NOMO-1 (cell line): ENCODE results near the gene CDCP2.

Experiments used
- DNase-seq, 2 experiments: peaks; one replicate each; lab custom pipeline; 2025; ENCODE audit not compliant: unreplicated experiment in 2 of 2; lab: John Stamatoyannopoulos, UW

Gene CDCP2

DNA sequence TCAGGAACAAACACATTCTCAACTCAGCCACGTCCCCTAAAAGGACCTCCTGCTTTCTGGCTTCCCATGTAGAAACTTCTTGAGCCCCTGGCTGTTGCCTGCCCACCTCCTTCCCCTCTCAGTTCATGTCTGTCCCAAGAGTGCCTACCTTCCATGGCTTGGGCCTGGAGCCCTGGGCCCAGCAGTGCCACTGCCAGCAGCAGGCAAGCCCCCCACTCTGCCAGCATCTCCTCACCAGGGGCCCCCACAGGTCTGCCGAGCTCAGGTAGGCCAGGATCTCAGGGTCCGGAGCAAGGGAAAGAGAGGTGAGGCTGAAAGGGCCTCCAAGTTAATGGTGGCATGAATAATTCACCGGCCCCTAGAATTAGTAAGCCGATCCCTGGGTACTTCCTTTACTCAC, at the start of gene CDCP2:
Gene CDCP2 (minus strand): TSS at position 305 of the 400 bp plus-strand sequence. CDS start 78 bp downstream, at position 227.
- DNase-seq = no peak

DNA sequence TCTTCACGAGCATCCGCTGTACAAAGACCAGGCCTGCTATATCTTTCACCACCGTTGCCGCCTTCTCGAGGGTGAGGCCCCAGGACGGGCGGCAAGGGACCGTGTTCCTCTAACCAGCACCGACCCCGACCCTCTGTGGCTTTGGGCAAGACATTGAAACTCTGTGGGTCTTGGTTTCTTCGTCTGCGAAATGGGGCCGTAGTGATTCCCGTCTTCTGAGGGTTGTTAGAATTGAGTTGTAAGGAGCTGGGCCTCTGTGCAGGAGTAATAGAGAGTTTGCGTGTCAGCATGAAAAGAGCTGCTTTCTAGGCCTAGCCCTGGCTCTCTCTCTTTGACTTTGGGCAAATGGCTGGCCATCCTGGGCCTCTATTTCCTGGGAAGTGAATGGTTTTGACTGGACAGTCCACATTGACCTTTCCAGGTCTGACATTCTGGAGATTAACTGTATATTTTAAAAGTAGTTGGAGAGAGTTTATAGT, 47.8 kb upstream of the CDCP2 start:
- DNase-seq = peak; percentile 30 to 35

DNA sequence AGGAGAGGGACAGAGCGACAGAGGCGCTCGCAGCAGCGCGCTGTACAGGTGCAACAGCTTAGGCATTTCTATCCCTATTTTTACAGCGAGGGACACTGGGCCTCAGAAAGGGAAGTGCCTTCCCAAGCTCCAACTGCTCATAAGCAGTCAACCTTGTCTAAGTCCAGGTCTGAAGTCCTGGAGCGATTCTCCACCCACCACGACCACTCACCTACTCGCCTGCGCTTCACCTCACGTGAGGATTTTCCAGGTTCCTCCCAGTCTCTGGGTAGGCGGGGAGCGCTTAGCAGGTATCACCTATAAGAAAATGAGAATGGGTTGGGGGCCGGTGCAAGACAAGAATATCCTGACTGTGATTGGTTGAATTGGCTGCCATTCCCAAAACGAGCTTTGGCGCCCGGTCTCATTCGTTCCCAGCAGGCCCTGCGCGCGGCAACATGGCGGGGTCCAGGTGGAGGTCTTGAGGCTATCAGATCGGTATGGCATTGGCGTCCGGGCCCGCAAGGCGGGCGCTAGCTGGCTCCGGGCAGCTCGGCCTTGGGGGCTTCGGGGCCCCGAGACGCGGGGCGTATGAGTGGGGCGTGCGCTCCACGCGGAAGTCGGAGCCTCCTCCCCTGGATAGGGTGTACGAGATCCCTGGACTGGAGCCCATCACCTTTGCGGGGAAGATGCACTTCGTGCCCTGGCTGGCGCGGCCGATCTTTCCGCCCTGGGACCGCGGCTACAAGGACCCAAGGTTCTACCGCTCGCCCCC, 47.1 kb upstream of the CDCP2 start, which contains the start of the genes CYB5RL and MRPL37:
Gene CYB5RL (minus strand): TSS at position 266 of the 754 bp plus-strand sequence. CDS start 4,414 bp downstream, outside the sequence.
Gene MRPL37 (plus strand): TSS at position 403 of the 754 bp plus-strand sequence. CDS start 77 bp downstream, at position 480.
- DNase-seq = peak; percentile 96 to 99

DNA sequence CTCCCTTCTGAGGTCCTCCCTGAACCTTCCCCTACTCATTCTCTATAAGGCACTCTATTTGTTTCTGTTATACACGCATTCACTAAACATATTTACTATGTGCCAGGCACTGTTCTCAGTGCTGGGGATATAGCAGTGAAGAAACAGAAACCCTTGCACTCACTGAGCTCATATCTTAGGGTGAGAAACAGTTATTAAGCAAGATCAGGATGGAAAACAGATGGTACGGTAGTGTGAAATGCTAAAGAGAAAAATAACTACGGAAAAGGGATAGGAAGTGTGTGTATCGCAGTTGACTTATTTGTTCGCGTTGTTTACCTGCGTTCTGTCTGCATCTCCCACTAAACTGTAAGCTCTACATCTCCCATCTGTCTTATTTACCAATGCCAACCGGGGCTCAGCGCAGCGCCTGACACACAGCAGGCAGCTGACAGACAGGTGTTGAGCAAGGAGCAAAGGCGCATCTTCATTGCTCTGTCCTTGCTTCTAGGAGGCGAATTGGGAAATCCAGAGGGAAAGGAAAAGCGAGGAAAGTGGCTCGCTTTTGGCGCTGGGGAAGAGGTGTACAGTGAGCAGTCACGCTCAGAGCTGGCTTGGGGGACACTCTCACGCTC, 46.5 kb upstream of the CDCP2 start:
- peak in 1 of 2 experiments; percentile 31 for DNase-seq

DNA sequence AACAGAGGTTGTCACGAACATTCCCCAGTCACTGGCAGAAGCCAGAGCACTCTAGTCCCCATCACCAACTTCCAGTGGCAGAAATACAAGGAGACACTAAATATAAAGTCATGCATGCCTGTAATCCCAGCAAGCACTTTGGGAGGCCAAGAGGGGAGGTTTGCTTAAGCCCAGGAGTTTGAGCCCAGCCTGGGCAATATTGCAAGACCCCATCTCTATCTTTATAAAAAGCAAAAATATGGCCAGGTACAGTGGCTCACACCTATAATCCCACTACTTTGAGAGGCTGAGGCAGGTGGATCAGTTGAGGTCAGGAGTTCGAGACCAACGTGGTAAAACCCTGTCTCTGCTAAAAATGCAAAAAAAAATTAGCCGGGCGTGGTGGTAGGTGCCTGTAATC, 40.7 kb upstream of the CDCP2 start:
- DNase-seq = no peak

DNA sequence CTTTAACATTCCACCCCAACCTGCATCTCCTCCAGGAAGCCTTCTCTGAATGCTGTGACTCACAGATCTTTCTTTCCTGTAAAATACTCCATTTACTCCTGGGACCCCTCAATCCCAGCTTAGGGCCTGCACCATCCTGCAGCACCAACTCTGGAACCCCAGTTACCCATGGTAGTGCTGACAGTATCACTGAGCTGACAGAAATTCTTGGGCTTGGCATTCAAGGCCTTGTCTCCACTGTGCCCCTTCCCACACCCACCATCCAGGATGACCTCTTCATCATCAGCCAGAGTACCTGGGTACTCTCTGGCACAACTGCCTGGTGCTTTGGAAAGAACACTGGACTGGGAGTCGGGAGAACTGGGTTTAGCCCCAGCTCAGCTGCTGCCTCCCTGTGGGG, 38.7 kb upstream of the CDCP2 start:
- DNase-seq = no peak

DNA sequence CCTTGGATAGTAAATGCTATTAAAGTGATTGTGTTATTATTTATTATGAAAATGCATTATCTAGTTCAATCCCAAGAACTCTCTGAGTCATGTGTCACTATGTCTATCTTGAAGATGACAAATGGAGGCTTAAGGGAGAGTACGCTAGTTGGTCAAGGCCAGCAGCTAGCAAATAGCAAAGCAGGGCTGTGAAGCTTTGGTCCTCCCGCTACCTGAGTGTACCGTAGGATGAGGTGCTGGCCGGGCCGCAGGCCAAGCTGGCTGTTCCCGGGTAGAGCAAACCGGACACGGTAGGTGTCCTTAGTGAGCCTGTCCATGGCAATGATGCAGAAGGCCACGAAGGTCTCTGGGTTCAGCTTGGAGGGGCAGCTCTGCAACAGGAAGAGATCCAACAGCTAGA, 37.7 kb upstream of the CDCP2 start:
- DNase-seq = no peak

DNA sequence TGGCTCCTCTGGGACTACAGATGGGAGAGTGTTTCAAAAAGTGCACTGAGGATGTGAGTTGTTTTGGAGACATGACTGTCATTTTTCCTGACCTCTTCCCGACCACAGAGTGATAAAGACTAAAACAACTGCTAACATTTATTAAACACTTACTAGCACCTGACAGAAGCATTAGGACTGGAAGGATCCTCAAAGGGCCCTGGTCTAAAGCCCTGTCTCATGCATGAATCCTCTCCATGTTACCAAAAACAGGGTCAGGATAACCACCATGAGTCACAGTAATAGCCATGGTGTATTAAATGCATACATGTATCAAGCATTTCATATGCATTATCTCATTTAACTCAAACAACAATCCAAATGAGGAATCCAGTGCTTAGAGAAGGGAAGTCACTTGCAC, 35.5 kb upstream of the CDCP2 start:
- no peak for DNase-seq

DNA sequence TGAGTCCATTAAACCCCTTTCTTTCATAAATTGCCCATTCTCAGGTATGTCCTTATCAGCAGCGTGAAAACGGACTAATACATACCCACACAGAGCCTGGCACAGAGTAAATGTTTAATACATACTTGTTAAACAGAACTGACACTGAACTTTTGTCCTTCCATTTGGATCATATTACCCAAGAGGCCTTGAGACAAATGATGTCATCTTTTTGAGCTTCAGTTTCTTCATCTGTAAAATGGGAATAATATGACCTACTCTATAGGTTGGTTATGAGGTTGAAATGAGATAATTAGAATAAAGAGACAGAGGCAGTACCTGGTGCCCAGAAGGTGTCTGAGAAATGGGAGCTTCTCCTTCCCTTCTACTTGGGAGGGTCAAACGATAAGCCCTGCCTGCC, 33.3 kb upstream of the CDCP2 start:
- DNase-seq = no peak

DNA sequence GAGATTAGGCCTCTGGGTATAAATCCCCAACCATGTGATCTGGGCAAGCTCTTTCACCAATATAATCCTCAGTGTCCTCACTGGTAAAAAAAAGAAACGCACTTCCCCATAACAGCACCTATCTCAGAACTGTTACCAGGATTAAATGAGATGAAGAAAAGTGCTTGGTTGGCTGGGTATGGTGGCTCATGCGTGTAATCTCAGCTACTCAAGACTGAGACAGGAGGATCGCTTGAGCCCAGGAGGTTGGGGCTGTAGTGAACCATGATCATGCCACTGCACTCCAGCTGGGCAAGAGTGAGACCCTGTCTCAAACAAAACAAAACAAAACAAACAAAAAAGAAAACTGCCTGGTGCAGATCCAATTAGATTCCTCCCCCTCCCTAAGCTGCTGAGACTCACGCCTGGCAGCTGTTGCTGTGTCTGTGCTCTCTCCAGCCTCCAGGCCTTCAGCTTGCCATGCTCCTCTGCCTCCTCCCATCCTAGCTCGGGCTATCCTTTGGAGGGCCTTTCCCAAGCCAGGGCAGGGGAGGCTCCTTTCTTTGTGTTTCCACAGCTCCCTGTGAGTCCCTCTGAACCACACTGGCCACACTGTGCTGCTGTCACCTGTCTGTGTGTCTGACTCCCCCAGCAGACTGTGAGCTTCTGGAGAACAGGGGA, 28.0 kb upstream of the CDCP2 start:
- no peak for DNase-seq

DNA sequence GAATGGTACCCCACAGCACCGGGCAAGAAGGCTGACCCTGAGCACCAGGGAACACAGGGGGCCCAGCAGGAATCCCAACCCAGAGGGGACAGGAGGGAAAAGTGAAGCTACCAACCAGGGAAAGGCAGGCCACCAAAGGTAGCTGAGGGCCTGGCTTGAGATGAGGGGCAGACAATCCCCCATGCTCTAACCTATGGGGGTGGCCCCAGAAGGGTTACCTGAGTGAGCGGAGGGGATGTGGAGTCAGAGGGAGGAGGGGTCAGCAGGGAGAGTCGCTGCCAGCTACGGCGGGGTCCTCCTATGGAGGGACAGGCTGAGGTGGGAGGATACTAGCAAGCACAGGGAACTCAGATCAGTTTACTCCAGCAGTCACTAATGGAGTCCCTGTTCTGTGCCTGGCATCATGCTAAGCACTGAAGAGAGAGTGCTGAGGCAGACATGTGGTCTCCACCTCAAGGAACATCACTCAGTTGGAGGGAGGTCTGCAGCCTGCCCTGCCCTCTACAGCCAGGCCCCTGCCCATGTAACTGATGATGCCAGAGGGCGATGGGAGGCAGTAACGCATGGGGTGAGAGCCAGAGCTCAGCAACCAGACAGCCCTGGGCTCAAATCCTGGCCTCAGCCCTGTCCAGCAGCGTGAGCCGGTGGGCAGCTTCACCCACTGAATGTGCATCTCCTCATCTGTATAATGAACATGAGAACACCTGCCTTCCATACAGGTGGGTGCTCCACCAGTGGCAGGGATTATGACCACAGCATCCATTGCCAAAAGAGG, 25.7 kb upstream of the CDCP2 start:
- DNase-seq = no peak

DNA sequence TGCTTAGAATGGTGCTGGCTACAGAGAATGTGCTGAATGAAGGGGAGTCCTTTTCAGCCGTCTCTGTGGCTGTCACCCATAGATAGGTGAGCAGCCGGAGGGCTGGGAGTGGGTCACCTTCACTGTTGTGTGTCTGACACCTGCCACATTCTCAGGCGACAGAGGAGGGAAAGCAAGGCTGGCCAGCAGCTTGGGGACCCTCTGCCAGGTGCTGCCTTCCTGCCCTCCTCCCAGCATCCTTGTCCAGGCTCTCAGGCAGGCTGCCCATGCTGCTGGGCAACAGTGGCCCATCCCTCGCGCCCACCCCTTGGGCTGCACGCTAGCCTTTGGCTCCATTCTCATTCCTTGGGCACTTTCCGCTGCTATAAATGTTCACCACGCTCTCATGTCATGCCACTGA, 24.9 kb upstream of the CDCP2 start:
- no peak for DNase-seq

DNA sequence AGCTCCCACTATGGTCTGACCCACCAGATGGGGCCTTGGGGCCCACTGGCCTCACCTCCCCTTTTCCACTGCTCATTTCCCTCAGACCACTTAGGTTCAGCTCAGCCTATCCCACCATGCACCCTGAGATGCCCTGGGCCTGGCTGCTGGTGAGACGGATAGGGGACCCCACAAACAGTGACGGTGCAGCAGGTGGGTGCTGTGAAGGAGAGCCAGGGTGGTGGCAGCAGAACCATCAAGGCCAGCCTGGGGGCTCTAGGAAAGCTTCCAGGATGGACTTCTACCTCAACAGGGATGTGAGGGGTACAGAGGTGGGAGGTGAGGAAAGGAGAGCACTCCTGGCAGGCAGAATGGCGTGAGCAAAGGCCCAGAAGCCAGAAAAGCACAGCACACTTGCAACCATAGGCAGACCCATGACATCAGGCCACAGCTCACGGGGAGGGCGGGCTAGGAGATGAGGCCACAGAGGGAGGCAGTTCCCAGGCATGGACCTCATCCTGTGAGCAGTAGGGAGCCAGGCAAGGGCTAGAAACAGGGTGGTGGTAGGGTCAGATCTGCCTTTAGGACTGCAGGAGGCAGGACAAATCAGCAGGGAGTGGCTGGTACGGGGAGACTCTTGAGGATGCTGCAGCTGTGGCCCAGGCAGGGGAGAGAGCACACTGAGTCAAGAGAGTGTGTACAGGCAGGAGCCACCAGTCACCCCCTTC, 24.0 kb upstream of the CDCP2 start:
- no peak for DNase-seq

DNA sequence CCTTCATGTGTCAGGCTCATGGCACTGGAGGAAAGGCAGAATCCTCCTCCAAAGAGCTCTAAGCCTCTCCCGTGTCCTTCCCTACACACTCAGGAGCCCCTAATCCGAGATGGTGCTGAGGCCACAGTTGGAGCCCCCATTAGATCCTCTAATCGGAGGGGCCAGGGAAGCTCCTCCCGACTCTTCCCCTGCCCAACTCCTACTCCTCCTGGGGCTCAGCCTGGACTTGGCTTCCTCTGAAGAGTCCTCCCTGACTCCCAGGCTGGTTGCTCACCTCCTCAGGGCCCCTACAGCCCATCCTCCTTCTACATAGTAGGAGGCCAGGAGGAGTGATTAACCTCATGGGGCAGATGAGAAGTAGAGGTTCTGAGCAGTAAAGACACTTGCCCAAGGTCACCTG, 21.3 kb upstream of the CDCP2 start:
- DNase-seq = no peak

DNA sequence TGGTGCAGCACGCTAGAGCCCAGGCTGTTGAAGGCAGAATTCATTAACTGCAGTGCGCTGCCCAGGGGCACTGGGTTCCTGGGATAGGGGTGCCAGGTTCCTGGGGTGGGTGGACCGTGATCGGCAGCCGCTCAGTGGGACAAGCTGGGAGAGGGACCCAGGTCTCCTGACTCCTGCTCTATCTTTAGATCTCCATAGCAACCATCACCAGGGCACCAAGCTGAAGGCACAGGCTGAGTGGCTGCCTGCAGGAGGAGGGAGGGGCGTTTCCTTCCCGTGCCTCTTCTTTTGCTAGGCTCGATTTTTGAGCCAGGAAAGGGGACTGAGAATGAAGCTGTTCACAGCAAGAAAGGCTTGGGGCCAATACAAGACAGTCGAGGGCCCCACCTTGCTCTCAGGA, 20.9 kb upstream of the CDCP2 start:
- DNase-seq = no peak

DNA sequence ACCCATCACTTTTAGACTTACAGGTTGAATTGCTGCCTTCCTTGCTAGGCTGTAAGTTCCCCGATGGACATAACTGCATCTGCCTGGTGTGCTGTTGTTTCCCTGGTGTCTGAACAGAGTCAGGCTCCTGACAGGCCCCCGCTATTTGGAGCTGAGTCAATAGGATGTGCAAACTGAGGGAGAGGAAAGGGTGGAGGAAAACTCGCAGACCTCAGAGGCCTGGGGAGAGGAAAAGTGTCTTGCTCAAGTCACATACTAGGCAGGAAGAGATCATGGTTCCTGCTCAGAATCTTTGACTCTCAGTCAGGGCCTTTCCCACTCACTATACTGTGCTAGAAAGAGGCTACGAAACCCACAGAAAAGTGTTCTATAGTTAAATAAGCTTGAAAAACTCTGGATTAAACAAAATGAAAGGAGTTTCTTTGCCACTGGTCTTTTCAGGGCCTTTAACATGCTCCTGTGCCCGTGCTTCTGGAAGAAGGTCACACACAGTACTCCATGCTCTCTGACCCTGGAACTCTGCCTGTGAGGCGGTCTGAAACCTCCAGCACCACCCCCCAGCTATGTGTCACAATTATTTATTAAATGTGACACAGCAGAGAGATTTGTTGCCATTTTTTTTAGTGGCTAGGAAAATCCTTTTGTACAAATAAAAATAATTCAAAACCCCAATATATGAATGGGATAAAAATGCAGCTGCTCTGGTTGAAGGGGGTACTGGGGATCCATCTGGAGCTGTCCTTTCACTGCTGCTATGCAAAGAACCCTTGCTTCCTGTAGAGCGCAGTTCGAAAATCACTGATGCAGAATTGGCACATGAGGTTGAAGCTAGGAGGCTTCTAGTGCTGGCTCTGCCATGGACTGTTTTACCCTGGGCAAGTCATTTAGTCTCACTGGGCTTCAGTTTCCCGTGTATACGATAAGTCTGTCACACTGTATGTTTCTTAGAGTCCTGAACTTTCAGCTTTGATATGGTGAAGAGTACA, 20.1 kb upstream of the CDCP2 start:
- no peak for DNase-seq

DNA sequence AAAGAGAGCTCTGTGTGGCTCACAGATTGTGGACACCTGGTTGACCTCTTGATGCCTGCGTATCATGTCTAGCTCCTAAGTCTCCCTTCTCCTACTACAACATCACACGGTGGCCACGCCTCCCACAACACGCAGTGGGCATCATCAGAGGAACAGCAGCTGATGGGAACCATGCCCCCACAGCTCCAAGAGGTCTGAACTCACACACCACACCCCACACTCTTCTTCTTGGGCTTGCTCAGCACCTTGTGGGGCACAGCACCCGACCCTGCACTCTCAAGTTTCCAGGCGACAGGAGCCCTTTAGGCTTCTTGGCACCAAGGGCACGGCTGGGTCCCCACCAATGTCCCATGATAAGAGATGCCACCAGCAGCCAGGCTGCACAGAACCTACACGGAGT, 18.8 kb upstream of the CDCP2 start:
- DNase-seq = no peak

DNA sequence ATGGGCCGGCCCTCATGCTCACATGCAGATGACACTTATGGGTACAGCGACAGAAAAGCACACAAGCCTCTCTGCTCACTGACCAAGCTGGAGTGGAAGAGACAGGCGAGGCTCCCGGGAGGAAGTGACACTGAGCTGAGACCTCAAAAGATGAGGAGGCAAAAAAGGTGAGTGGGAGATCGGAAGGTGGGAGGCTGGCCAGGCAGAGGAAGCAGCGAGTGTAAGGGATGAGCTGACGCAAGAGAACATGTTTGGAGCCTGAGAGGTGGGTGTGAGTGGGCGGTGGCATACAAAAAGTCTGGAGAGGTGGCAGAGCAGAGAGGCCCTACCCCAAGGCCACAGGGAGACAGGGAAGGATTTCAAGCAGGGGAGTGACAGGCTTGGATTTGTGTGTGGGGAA, 18.2 kb upstream of the CDCP2 start:
- DNase-seq = no peak

DNA sequence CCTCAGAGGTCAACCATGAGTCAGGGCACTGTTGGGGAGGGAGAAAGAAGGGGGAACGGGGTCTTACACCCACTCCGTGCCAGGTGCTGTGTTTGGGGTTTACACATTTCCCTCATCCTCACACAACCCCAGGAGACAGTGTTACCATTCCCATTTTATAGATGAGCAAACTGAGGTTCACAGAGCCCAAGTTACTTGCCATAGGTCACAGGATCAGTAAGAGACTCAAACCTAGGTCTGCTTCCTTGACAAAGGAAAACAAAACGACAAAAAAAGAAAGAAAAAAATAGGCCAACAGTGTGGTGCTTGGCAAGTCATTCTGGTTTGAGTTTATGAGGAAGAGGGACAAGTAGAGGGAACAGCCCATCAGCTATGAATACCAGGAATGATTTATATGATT, 16.3 kb upstream of the CDCP2 start:
- no peak for DNase-seq
